GM12878 (cell line): Measurements from ENCODE around the gene FOSB. TPM values are rescaled to one million over a fixed set of nuclear protein-coding genes. Genes with fewer than 3 reads are reported as not detected.

Experiments
- ATAC-seq: fragments of 200-7000 bp; cut with Tn5 transposase; 3 replicates; pipeline ENCODE4 v1.9.1; 2020; ENCODE audit warnings: mild to moderate bottlenecking, moderate library complexity
- BruUV-seq: library from RNA; stranded (reverse); fragments of 400-500 nt; replicated peaks from 2 replicates; lab custom pipeline; 2021; lab: Mats Ljungman, UMichigan
- CTCF ChIA-PET: fragments of 300-600 bp; sonication (Branson Sonifier 250); formaldehyde crosslinking; extraction: SDS; loops from one replicate; lab custom pipeline; 2021; ENCODE audit warnings: inconsistent platforms; lab: Yijun Ruan, JAX
- POLR2A ChIA-PET: fragments of 350-600 bp; formaldehyde crosslinking; extraction: SDS; loops from one replicate; lab custom pipeline; 2021; ENCODE audit warnings: inconsistent platforms; lab: Charles Lee
- RAD21 ChIA-PET: fragments of 300-600 bp; sonication (Branson Sonifier 250); formaldehyde crosslinking; loops from one replicate; lab custom pipeline; 2023; ENCODE audit warnings: antibody characterized with exemption; ENCODE audit not compliant: unreplicated experiment; lab: Charles Lee
- SMC1A ChIA-PET: fragments of 300-600 bp; sonication (Branson Sonifier 250); formaldehyde crosslinking; loops from one replicate; lab custom pipeline; 2023; ENCODE audit not compliant: unreplicated experiment, uncharacterized antibody; lab: Charles Lee
- DNase-seq: peaks from one replicate; pipeline ENCODE4 v3.0.0-alpha.2; 2011; ENCODE audit warnings: low read depth, low spot score
- FAIRE-seq: peaks from 3 replicates; lab custom pipeline; 2011; peaks lifted over from hg19 to GRCh38; lab: Jason Lieb, UNC
- H2AFZ ChIP-seq: 2 replicates; pipeline ENCODE4 v1.6.0; 2011; ENCODE audit warnings: low read depth, low read length, control low read depth; ENCODE audit not compliant: control insufficient read depth
- H3K27ac ChIP-seq: 2 replicates; pipeline ENCODE4 v1.5.1; 2011; ENCODE audit warnings: control low read depth; ENCODE audit not compliant: control insufficient read depth, insufficient read depth
- H3K27me3 ChIP-seq, 2 experiments: replicated peaks in 1 of 2; 2 replicates each; pipeline versions ENCODE4 v1.6.0 to v1.6.1; 2011; ENCODE audit warnings: low read length in 1 of 2; ENCODE audit not compliant: control insufficient read depth in 2 of 2, insufficient read depth in 2 of 2
- H3K36me3 ChIP-seq, 2 experiments: 2 replicates each; pipeline ENCODE4 v1.5.1; 2011; ENCODE audit warnings: low read length in 1 of 2; ENCODE audit not compliant: control insufficient read depth in 2 of 2, insufficient read depth in 2 of 2
- H3K4me1 ChIP-seq: 2 replicates; pipeline ENCODE4 v1.6.1; 2011; ENCODE audit warnings: mild to moderate bottlenecking, low read length, moderate library complexity, mixed read lengths; ENCODE audit not compliant: control insufficient read depth, insufficient read depth
- H3K4me2 ChIP-seq: 2 replicates; pipeline ENCODE4 v1.6.0; 2011; ENCODE audit warnings: control low read depth; ENCODE audit not compliant: control insufficient read depth, insufficient read depth
- H3K4me3 ChIP-seq: fragments of 200-600 bp; sonication (generic); 2 replicates; pipeline ENCODE4 v1.5.1; 2016
- H3K79me2 ChIP-seq: 2 replicates; pipeline ENCODE4 v1.6.0; 2011; ENCODE audit warnings: low read length; ENCODE audit not compliant: control insufficient read depth, insufficient read depth
- H3K9ac ChIP-seq: 2 replicates; pipeline ENCODE4 v1.8.0; 2011; ENCODE audit warnings: low read length, control low read depth, mixed read lengths; ENCODE audit not compliant: control insufficient read depth, insufficient read depth
- H3K9me3 ChIP-seq: replicated peaks from 3 replicates; pipeline ENCODE4 v1.5.1; 2011; ENCODE audit warnings: mild to moderate bottlenecking, low read length; ENCODE audit not compliant: control insufficient read depth, insufficient read depth
- H4K20me1 ChIP-seq: 2 replicates; pipeline ENCODE4 v1.6.0; 2011; ENCODE audit not compliant: control insufficient read depth, insufficient read depth
- BCL11A ChIP-seq: IDR thresholded peaks from 2 replicates; pipeline ENCODE4 v1.6.1; 2011; ENCODE audit warnings: low read depth, low read length
- CREB1 ChIP-seq: IDR thresholded peaks from 2 replicates; pipeline ENCODE4 v1.6.1; 2012; ENCODE audit warnings: low read depth, mild to moderate bottlenecking, inconsistent platforms
- JUNB ChIP-seq: IDR thresholded peaks from 2 replicates; pipeline ENCODE4 v1.6.1; 2016; ENCODE audit warnings: antibody characterized with exemption, mild to moderate bottlenecking
- MEF2B ChIP-seq: fragments of 450-650 bp; IDR thresholded peaks from 2 replicates; pipeline ENCODE4 v1.6.1; 2018; ENCODE audit warnings: mild to moderate bottlenecking, moderate library complexity; ENCODE audit not compliant: partially characterized antibody, poor library complexity, severe bottlenecking
- NBN ChIP-seq: fragments of 450-650 bp; IDR thresholded peaks from 2 replicates; pipeline ENCODE4 v1.6.1; 2016
- NR2C1 ChIP-seq: fragments of 450-650 bp; IDR thresholded peaks from 2 replicates; pipeline ENCODE4 v1.6.1; 2017; ENCODE audit warnings: antibody characterized with exemption, mild to moderate bottlenecking, moderate library complexity
- RBBP5 ChIP-seq: fragments of 200-600 bp; sonication (generic); conservative IDR thresholded peaks from 2 replicates; pipeline ENCODE4 v1.6.1; 2016
- YBX1 ChIP-seq: fragments of 450-650 bp; IDR thresholded peaks from 2 replicates; pipeline ENCODE4 v1.6.1; 2016; ENCODE audit warnings: antibody characterized with exemption
- ZNF217 ChIP-seq: fragments of 450-650 bp; IDR thresholded peaks from 2 replicates; pipeline ENCODE4 v1.6.1; 2017; ENCODE audit warnings: antibody characterized with exemption, mild to moderate bottlenecking
- WGBS: methylation state at CpG from one replicate; pipeline ENCODE4 v1.1.6; 2016; ENCODE audit warnings: low lambda C conversion rate; ENCODE audit not compliant: insufficient replicate concordance, insufficient coverage; ENCODE audit errors: missing lambda C conversion rate; 5-methylcytosine and 5-hydroxymethylcytosine counted together
- in situ Hi-C: fragments of 300-500 bp; cut with MboI; formaldehyde crosslinking; loops from 9 replicates; pipeline ENCODE4 v1.14.3; 2018; ENCODE audit warnings: mixed read lengths
- intact Hi-C: fragments of 100-400 bp; cut with micrococcal nuclease; formaldehyde crosslinking; loops from one replicate; pipeline ENCODE4 v1.14.2; 2022; ENCODE audit not compliant: unreplicated experiment
- polyA plus RNA-seq, 11 experiments: library from polyadenylated mRNA; depleted of rRNA in 4 of 11; unstranded in 6 of 11; stranded (reverse) in 5 of 11; fragments of >200 nt; fragmentation: Nextera tagmentation in 4 of 11; fragmentation: Illumina TruSeq in 1 of 11; extraction: Ambion mirVana in 4 of 11; extraction: Trizol in 1 of 11; gene quantifications; 1 replicate in 1 of 11; 2 replicates in 10 of 11; pipeline versions ENCODE4 v1.2.1 to v1.2.3, GENCODE V29; 2011 to 2016; ENCODE audit warnings: inconsistent platforms in 2 of 11, missing spikeins in 2 of 11, low read depth in 1 of 11
- total RNA-seq, 4 experiments: library from RNA; depleted of rRNA in 3 of 4; stranded (reverse); fragments of >200 nt in 3 of 4; fragmentation: Illumina TruSeq in 1 of 4; extraction: Trizol in 1 of 4; gene quantifications; 2 replicates each; pipeline versions ENCODE4 v1.2.1 to v1.2.3, GENCODE V29; 2013 to 2021

The FOSB gene
- total and polyA plus RNA-seq, 10 of the 15 experiments (the other 5 are each of a cell fraction or from before 2014, with no cell fraction given) = 0.06 to 0.56 (median 0.26) TPM

- intact Hi-C loops = loop anchor here (10.0 kb wide), 1 partner anchor 402 kb away; the partner anchor contains the start of genes GEMIN7 and ZNF296
- no peak overlapping the region for H3K4me2 ChIP-seq
- FAIRE-seq (no peak), ATAC-seq (no peak), DNase-seq (no peak)
- no peak overlapping the region for H3K9ac ChIP-seq
- peaks cover 0 to 2% of the 10 kb centered on the region in 2 experiments; a peak in 2 of 4 replicates for H3K27me3 ChIP-seq
- POLR2A ChIA-PET = interaction anchor here (0.6 to 2.1 kb wide), 5 partner anchors 22 to 77 kb away, joined by 3 to 8 read pairs (median 5); no protein-coding TSS in a partner anchor
- no TSS peak for BruUV-seq
- H3K27ac ChIP-seq = no peak overlapping the region
- RAD21 ChIA-PET = interaction anchor here (1.0 to 5.0 kb wide), 5 partner anchors 8 to 74 kb away, joined by 3 to 206 read pairs (median 6); partner anchors contain the start of genes FOSB and PPP1R13L
- in situ Hi-C loops = loop anchor here (5.0 kb wide), 1 partner anchor 35 kb away; no protein-coding TSS in a partner anchor
- no peak overlapping the region for H2AFZ ChIP-seq
- WGBS = 59% methylated on average over 5 of the region's 5 CpGs
- H4K20me1 ChIP-seq = no peaks in the 10 kb centered on the region
- no peaks in the 10 kb centered on the region for H3K79me2 ChIP-seq
- H3K9me3 ChIP-seq = no peaks in the 10 kb centered on the region
- H3K4me1 ChIP-seq = peaks cover 5% of the 10 kb centered on the region
- no peaks in the 10 kb centered on the region for H3K36me3 ChIP-seq
- TF ChIP-seq JUNB = no peak
- TF ChIP-seq NBN = no peak
- no peak for TF ChIP-seq MEF2B
- TF ChIP-seq YBX1 = no peak
- TF ChIP-seq RBBP5 = no peak
- TF ChIP-seq BCL11A = no peak
- TF ChIP-seq NR2C1 = no peak
- TF ChIP-seq ZNF217 = no peak
- TF ChIP-seq CREB1 = no peak
- CTCF ChIA-PET = interaction anchor here (0.6 to 9.0 kb wide), 8 partner anchors 9 to 165 kb away, joined by 3 to 385 read pairs (median 80); partner anchors contain the start of genes FOSB and PPP1R13L
- no peak overlapping the region for H3K4me3 ChIP-seq
- SMC1A ChIA-PET = interaction anchor here (0.7 to 6.6 kb wide), 5 partner anchors 8 to 50 kb away, joined by 3 to 145 read pairs (median 5); partner anchors contain the start of gene FOSB
Observed at GRCh38 chr19:45477186-45477585, 9.4 kb downstream of the FOSB start.
